Activated B cell treated with CpG ODN at 0.5 μM for 24 hours (primary cell): ENCODE data around the gene FNBP1. TPM values are rescaled to one million over a fixed set of nuclear protein-coding genes. Genes with fewer than 3 reads are reported as not detected.

Experiments
- ATAC-seq: fragments of 200-7000 bp; cut with Tn5 transposase; one replicate; pipeline ENCODE4 v1.10.0; 2021; ENCODE audit warnings: low read depth, mild to moderate bottlenecking, moderate library complexity
- CTCF ChIA-PET: fragments of 350-600 bp; sonication (Branson Sonifier 250); formaldehyde crosslinking; loops from one replicate; lab custom pipeline; 2021; ENCODE audit warnings: antibody characterized with exemption; lab: Charles Lee
- POLR2A ChIA-PET: fragments of 350-600 bp; sonication (Branson Sonifier 250); formaldehyde crosslinking; loops from one replicate; lab custom pipeline; 2021; ENCODE audit warnings: antibody characterized with exemption; lab: Charles Lee
- DNase-seq: peaks from one replicate; pipeline ENCODE4 v3.0.0; 2022
- H3K27ac Mint-ChIP-seq: one replicate; pipeline ENCODE4 v1.8.0; 2020; ENCODE audit warnings: mixed read lengths
- H3K27me3 Mint-ChIP-seq: one replicate; pipeline ENCODE4 v1.8.0; 2021; ENCODE audit warnings: mixed read lengths
- H3K36me3 Mint-ChIP-seq: one replicate; pipeline ENCODE4 v1.8.0; 2021; ENCODE audit warnings: low read depth, mixed read lengths
- H3K4me1 Mint-ChIP-seq: one replicate; pipeline ENCODE4 v1.8.0; 2021; ENCODE audit warnings: mixed read lengths
- H3K4me3 Mint-ChIP-seq: one replicate; pipeline ENCODE4 v1.8.0; 2020; ENCODE audit warnings: mild to moderate bottlenecking, mixed read lengths
- H3K9me3 Mint-ChIP-seq: one replicate; pipeline ENCODE4 v1.8.0; 2020; ENCODE audit warnings: mixed read lengths
- intact Hi-C: fragments of 100-400 bp; cut with micrococcal nuclease; formaldehyde crosslinking; loops from one replicate; pipeline ENCODE4 v1.15.1; 2024
- total RNA-seq: library from RNA; stranded (reverse); gene quantifications from 2 replicates; pipeline ENCODE4 v1.2.3, GENCODE V29; 2022
- TF ChIP-seq, protein P1 (sequence below): fragments of 200-600 bp; IDR thresholded peaks from one replicate; pipeline ENCODE4 v1.8.0; 2022; ENCODE audit warnings: antibody characterized with exemption, mild to moderate bottlenecking

FNBP1 gene
- total RNA-seq, 1 donor from 2014 or later, result 501 TPM

DNA sequence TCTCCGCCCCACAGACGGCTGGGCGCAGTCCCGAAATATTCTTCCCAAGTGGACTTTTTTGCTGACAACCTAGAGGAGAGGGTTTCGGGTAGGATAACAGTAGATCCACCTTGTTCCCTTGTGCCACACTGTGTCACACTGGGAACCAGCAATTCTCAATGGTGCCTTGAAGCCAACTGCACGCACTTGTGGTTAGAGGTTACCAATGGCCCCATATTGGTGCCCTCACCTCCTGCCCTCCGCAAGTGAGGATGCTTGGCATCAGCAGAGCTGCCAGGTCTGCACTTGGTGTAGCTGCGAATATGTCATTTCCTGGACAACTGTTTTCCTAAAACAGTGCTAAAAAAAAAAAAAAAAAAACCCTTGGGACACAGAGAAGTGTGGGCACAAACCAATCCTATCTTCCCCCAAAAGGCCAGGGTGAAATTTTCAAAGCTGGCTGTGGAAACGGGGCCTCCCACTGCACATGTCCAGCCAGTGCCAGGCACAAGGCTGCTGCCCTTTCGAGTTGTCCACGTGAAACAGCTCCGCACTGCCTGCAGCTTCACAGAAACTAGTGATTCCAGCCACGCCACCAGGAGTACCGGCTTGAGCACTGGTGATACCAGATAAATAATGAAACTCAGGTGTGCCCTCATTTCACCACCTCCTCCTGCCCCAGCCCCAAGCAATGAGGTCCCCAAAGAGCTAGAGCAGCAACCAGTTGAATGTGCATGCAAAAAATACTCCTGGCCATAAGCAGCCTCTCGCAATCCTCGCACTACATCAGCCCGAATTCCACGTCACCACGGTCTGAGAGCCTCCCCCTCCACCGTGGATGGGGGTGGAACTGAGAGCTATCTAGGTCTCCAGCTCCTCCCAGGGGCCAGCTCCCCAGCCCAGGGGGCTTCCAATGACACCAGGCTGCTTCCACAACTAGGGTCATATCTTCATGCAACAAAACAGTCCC lies 156.5 kb downstream of the FNBP1 start:
- DNase-seq (no peak), ATAC-seq (no peak)
- Mint-ChIP-seq H3K27me3 (no peaks in the 10 kb centered on the region), H3K27ac (peak overlapping the region; percentile 98), H3K36me3 (peaks cover 38% of the 10 kb centered on the region), H3K4me1 (peaks cover 80% of the 10 kb centered on the region), H3K9me3 (no peaks in the 10 kb centered on the region), H3K4me3 (peak overlapping the region; percentile 82)
- POLR2A ChIA-PET, result interaction anchor here (0.6 to 8.6 kb wide), 23 partner anchors 11 to 1794 kb away, joined by 3 to 109 read pairs (median 6); partner anchors contain the start of genes C9orf78, FNBP1, GPR107 and USP20
- TF ChIP-seq, protein P1, sequence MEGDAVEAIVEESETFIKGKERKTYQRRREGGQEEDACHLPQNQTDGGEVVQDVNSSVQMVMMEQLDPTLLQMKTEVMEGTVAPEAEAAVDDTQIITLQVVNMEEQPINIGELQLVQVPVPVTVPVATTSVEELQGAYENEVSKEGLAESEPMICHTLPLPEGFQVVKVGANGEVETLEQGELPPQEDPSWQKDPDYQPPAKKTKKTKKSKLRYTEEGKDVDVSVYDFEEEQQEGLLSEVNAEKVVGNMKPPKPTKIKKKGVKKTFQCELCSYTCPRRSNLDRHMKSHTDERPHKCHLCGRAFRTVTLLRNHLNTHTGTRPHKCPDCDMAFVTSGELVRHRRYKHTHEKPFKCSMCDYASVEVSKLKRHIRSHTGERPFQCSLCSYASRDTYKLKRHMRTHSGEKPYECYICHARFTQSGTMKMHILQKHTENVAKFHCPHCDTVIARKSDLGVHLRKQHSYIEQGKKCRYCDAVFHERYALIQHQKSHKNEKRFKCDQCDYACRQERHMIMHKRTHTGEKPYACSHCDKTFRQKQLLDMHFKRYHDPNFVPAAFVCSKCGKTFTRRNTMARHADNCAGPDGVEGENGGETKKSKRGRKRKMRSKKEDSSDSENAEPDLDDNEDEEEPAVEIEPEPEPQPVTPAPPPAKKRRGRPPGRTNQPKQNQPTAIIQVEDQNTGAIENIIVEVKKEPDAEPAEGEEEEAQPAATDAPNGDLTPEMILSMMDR, result no peak
- intact Hi-C loops, result loop anchor here (5.0 to 10.0 kb wide), 2 partner anchors 46 to 468 kb away; no protein-coding TSS in a partner anchor
- CTCF ChIA-PET, result interaction anchor here (1.0 to 2.8 kb wide), 5 partner anchors 34 to 221 kb away, joined by 3 to 13 read pairs (median 4); partner anchors contain the start of genes C9orf78 and USP20

DNA sequence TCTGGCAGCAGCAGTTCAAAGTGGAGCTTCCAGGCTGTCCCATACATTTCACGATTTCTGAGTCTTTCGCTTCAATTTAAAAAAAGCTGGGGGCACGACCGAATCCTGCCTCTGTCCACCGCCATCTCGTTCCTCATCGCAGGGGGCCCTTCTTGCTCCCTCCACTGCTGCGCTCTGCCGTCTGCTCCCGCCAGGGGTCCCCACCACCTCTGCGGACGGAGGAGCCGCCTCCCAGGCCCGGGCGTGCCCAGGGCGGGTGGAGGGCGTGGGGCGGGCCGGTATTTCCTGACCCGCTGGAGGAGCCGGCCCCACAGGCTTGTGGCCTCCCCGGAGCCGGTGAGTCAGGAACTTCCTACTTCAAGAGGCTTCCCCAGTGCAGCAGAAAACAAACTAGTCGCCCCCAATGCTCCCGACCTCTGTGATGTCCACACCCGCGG lies 157.3 kb downstream of the FNBP1 start:
- Mint-ChIP-seq H3K27ac (peak overlapping the region; percentile 98), H3K9me3 (no peaks in the 10 kb centered on the region), H3K36me3 (peaks cover 42% of the 10 kb centered on the region), H3K27me3 (no peaks in the 10 kb centered on the region), H3K4me3 (peak overlapping the region; percentile 84), H3K4me1 (peaks cover 72% of the 10 kb centered on the region)
- peak; percentile 86 for DNase-seq
- POLR2A ChIA-PET, result interaction anchor here (0.6 to 8.6 kb wide), 18 partner anchors 9 to 1793 kb away, joined by 3 to 109 read pairs (median 6); partner anchors contain the start of genes C9orf78, FNBP1 and USP20
- ATAC-seq, result peak; percentile 43
- intact Hi-C loops, result loop anchor here (1.0 to 10.0 kb wide), 6 partner anchors 33 to 746 kb away; no protein-coding TSS in a partner anchor
- TF ChIP-seq, protein P1, result no peak
- CTCF ChIA-PET, result interaction anchor here (0.6 to 2.8 kb wide), 16 partner anchors 12 to 221 kb away, joined by 3 to 13 read pairs (median 4); partner anchors contain the start of genes C9orf78 and USP20

DNA sequence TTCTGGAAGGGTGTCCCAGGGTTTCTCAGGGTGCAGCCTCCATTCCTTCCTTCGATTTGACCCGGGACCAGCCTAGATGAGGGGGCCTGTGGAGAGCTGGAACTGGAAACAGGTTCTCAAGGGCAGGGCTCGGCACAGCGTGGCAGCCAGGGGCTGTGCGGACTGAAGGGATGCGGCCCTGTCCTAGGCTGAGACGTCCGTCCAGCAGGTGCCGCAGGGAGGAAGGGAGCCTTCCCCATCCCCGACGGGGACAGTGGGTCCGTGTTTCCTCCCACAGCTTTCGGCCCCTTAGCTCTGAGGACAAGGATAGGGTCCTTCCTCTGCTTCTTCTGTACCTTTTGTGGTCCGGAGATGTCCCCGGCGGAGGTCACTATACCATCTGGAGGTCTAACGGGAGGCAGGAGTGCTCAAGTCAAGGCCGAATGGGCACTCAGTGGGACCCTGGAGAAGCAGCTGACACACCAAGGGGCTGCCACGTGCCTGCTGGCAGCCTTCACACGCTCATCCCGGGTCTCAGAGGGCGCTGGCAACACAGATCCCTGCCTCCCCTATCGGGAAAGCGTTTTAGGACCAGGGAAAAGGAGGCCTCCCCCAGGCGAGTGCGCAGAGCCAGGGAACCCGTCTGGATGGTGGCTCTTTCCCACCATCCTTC lies 157.8 kb downstream of the FNBP1 start:
- CTCF ChIA-PET, result interaction anchor here (0.6 to 2.8 kb wide), 16 partner anchors 13 to 222 kb away, joined by 3 to 13 read pairs (median 4); partner anchors contain the start of genes C9orf78 and USP20
- POLR2A ChIA-PET, result interaction anchor here (0.5 to 8.6 kb wide), 19 partner anchors 9 to 243 kb away, joined by 3 to 109 read pairs (median 5); partner anchors contain the start of genes C9orf78, FNBP1 and USP20
- intact Hi-C loops, result loop anchor here (1.0 to 10.0 kb wide), 6 partner anchors 34 to 746 kb away; no protein-coding TSS in a partner anchor
- no peaks in the 10 kb centered on the region for H3K9me3 Mint-ChIP-seq
- DNase-seq (peak; percentile 48), ATAC-seq (no peak)
- H3K27ac Mint-ChIP-seq, result peak overlapping the region; percentile 98
- peaks cover 66% of the 10 kb centered on the region for H3K4me1 Mint-ChIP-seq
- no peaks in the 10 kb centered on the region for H3K27me3 Mint-ChIP-seq
- TF ChIP-seq, protein P1, result no peak
- peaks cover 45% of the 10 kb centered on the region for H3K36me3 Mint-ChIP-seq
- H3K4me3 Mint-ChIP-seq, result peak overlapping the region; percentile 84

DNA sequence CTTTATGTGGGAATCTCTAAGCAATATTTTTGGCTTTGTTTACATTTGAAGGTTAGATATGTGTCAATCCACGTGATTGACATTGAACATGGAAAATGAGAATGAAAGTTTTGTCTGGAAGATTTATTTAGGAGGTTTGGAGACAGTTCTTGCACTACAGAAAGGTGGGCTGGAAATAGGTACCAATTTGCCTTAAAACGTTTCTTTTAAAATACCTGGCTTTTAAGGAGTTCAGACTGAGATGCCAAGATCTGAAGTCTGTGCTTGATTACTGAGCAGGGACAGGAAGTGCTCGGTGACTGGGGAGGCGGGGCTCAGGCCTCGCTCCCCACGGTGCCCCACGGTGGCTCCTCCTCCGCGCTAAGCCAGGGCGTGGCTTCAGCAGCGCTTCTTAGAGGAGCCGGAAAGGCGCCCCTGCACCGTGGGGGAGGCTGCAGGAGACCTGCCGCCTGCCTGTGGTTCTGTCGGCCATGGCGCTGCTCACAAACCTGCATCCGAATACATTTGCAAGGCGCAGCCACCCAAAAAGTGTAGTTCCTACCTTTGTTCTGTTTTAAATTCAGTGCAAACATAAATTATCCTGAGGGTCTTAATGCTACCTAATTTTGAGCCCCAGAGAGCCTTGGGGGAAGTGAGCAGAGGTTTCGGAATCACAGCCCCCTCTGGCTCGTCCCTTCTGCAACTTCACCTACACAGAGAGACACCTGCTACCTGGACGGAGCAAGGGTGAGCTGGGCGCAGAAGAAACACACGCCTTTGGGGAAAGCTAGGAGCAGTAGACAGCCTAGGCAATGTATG lies 158.6 kb downstream of the FNBP1 start:
- Mint-ChIP-seq H3K27ac (peak overlapping the region; percentile 98), H3K4me3 (peak overlapping the region; percentile 84), H3K4me1 (peaks cover 59% of the 10 kb centered on the region), H3K36me3 (peaks cover 41% of the 10 kb centered on the region), H3K27me3 (no peaks in the 10 kb centered on the region), H3K9me3 (no peaks in the 10 kb centered on the region)
- TF ChIP-seq, protein P1, result no peak
- ChIA-PET CTCF (interaction anchor here (0.8 to 1.7 kb wide), 11 partner anchors 13 to 223 kb away, joined by 3 to 13 read pairs (median 5); partner anchors contain the start of genes C9orf78 and USP20), POLR2A (interaction anchor here (0.5 to 8.6 kb wide), 14 partner anchors 10 to 244 kb away, joined by 3 to 109 read pairs (median 5); partner anchors contain the start of genes C9orf78, FNBP1 and USP20)
- ATAC-seq (peak; percentile 61), DNase-seq (peak; percentile 92)
- intact Hi-C loops, result loop anchor here (1.0 to 10.0 kb wide), 8 partner anchors 34 to 745 kb away; partner anchors contain the start of genes C9orf78, TOR1B and USP20
